ENCODE results near the gene TMEM132C.

- TF ChIP-seq CTCF (IDR thresholded peaks at IDR 0.05; ENCODE audit: extremely low read depth in 1 of 2, insufficient read depth in 1 of 2, low read depth in 1 of 2, low read length in 2 of 2): no peak
- TF ChIP-seq POLR2A (IDR thresholded peaks at IDR 0.05; ENCODE audit: low read depth, low read length): no peak
- no peak for TF ChIP-seq EZH2 (IDR thresholded peaks at IDR 0.05; ENCODE audit: borderline replicate concordance, low read depth, low read length, severe bottlenecking)
- no peak for TF ChIP-seq POLR2AphosphoS5 (IDR thresholded peaks at IDR 0.05; ENCODE audit: insufficient read depth, low read depth, low read length)
- no peak for TF ChIP-seq MYC (IDR thresholded peaks at IDR 0.05; ENCODE audit: low read depth, low read length)
- TF ChIP-seq JUN (IDR thresholded peaks at IDR 0.05; ENCODE audit: borderline replicate concordance, insufficient read depth, insufficient read length, low read depth): no peak
Measured at GRCh38 chr12:128627659-128628058, 360.7 kb downstream of the TMEM132C start.

Data from endothelial cell of umbilical vein (primary cell).